ENCODE measurements around the gene ADAM17. TPM values are rescaled to one million over a fixed set of nuclear protein-coding genes. Genes with fewer than 3 reads are reported as not detected.

Gene ADAM17
- total and polyA plus RNA-seq, 10 of the 15 experiments (the other 5 are each of a cell fraction or from before 2014, with no cell fraction given) = 2.3 to 18.5 (median 13.4) TPM

DNA sequence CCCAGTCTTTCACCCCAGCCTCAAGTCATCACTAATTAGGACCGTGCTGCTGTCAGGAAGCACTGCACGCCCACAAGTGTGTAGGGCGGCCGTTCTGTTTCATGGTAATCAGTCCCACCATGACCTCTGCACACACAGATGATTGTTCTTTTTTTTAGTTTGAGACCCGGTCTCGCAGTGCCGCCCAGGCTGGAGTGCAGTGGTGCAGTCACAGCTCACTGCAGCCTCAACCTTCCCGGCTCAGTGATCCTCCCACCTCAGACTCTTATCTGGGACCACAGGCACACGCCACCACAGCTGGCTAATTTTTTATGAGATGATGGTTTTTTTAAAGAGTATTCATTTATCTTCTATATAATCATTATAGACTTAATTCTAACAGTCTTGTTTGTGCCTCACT is 83.1 kb downstream of the ADAM17 start:
- Histone ChIP-seq H3K9ac (ENCODE audit: control insufficient read depth, insufficient read depth, low read length) (no peak overlapping the region), H4K20me1 (ENCODE audit: control insufficient read depth, insufficient read depth) (no peaks in the 10 kb centered on the region), H2AFZ (ENCODE audit: control insufficient read depth, low read depth, low read length) (no peak overlapping the region), H3K9me3 (replicated peaks; ENCODE audit: control insufficient read depth, insufficient read depth, low read length) (no peaks in the 10 kb centered on the region; the same call in 1 of the 3 replicates), H3K36me3 (ENCODE audit: control insufficient read depth in 2 of 2, insufficient read depth in 2 of 2, low read length in 1 of 2) (peaks cover 0 to 15% of the 10 kb centered on the region in 2 experiments; a peak in 2 of 4 replicates), H3K27ac (ENCODE audit: control insufficient read depth, insufficient read depth) (no peak overlapping the region), H3K79me2 (ENCODE audit: control insufficient read depth, insufficient read depth, low read length) (peaks cover 23% of the 10 kb centered on the region), H3K4me3 (no peak overlapping the region), H3K27me3 (replicated peaks in 1 of 2; ENCODE audit: control insufficient read depth in 2 of 2, insufficient read depth in 2 of 2, low read length in 1 of 2) (no peaks in the 10 kb centered on the region), H3K4me1 (ENCODE audit: control insufficient read depth, insufficient read depth, low read length) (peaks cover 12% of the 10 kb centered on the region; the same call in 1 of the 2 replicates), H3K4me2 (ENCODE audit: control insufficient read depth, insufficient read depth) (no peak overlapping the region)
- SMC1A ChIA-PET (ENCODE audit: uncharacterized antibody, unreplicated experiment) = interaction anchor here (1.3 to 1.6 kb wide), 2 partner anchors 18 to 147 kb away, joined by 4 to 5 read pairs; no protein-coding TSS in a partner anchor
- FAIRE-seq = no peak
- TF ChIP-seq SIX5 (IDR thresholded peaks at IDR 0.05; ENCODE audit: low read depth, low read length, severe bottlenecking) (no peak), CHD1 (IDR thresholded peaks at IDR 0.05; ENCODE audit: low read depth, low read length) (no peak), PAX8 (IDR thresholded peaks at IDR 0.05) (no peak)
- TF ChIP-seq, protein P1, sequence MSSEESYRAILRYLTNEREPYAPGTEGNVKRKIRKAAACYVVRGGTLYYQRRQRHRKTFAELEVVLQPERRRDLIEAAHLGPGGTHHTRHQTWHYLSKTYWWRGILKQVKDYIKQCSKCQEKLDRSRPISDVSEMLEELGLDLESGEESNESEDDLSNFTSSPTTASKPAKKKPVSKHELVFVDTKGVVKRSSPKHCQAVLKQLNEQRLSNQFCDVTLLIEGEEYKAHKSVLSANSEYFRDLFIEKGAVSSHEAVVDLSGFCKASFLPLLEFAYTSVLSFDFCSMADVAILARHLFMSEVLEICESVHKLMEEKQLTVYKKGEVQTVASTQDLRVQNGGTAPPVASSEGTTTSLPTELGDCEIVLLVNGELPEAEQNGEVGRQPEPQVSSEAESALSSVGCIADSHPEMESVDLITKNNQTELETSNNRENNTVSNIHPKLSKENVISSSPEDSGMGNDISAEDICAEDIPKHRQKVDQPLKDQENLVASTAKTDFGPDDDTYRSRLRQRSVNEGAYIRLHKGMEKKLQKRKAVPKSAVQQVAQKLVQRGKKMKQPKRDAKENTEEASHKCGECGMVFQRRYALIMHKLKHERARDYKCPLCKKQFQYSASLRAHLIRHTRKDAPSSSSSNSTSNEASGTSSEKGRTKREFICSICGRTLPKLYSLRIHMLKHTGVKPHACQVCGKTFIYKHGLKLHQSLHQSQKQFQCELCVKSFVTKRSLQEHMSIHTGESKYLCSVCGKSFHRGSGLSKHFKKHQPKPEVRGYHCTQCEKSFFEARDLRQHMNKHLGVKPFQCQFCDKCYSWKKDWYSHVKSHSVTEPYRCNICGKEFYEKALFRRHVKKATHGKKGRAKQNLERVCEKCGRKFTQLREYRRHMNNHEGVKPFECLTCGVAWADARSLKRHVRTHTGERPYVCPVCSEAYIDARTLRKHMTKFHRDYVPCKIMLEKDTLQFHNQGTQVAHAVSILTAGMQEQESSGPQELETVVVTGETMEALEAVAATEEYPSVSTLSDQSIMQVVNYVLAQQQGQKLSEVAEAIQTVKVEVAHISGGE (CRISPR knock-in tag; IDR thresholded peaks at IDR 0.05) = no peak
- RAD21 ChIA-PET (ENCODE audit: unreplicated experiment) = interaction anchor here (3.6 kb wide), 1 partner anchor 83 kb away, joined by 20 read pairs; the partner anchor contains the start of gene ADAM17
- POLR2A ChIA-PET = interaction anchor here (0.6 kb wide), 1 partner anchor 18 kb away, joined by 4 read pairs; no protein-coding TSS in a partner anchor
- intact Hi-C loops (cut with micrococcal nuclease; ENCODE audit: unreplicated experiment) = no loop called here
- WGBS (ENCODE audit: insufficient coverage, insufficient replicate concordance, low lambda C conversion rate, missing lambda C conversion rate) = 61% methylated on average over 9 of the region's 9 CpGs
- no peak for DNase-seq (ENCODE audit: low read depth, low spot score)
- BruUV-seq (replicated peaks) = no TSS peak
- in situ Hi-C loops (cut with MboI) = no loop called here
- ATAC-seq = no peak
- CTCF ChIA-PET = interaction anchor here (0.6 to 2.0 kb wide), 3 partner anchors 72 to 834 kb away, joined by 4 to 6 read pairs (median 5); no protein-coding TSS in a partner anchor

Measured in GM12878 (cell line).